ES-I3 (cell line): Measurements from ENCODE around the gene DNAH12.
"Not testable (repeated sequence)": the region's sequence is repeated elsewhere in the genome, so short reads cannot be mapped to it uniquely, and the experiment has no call there.

Experiments
- H3K36me3 ChIP-seq: 2 replicates; pipeline ENCODE4 v1.6.1; 2013; ENCODE audit warnings: mild to moderate bottlenecking, low read length, control low read depth, moderate library complexity; ENCODE audit not compliant: insufficient read depth
- H3K4me1 ChIP-seq: 2 replicates; pipeline ENCODE4 v1.6.1; 2013; ENCODE audit warnings: mild to moderate bottlenecking, control low read depth, low read length; ENCODE audit not compliant: insufficient read depth
- H3K9ac ChIP-seq: 2 replicates; pipeline ENCODE4 v1.6.1; 2013; ENCODE audit warnings: low read depth, mild to moderate bottlenecking, low read length, moderate library complexity
- H3K9me3 ChIP-seq: 2 replicates; pipeline ENCODE4 v1.6.1; 2013; ENCODE audit warnings: mild to moderate bottlenecking, low read length, moderate library complexity; ENCODE audit not compliant: control insufficient read depth, insufficient read depth

DNAH12 gene

DNA sequence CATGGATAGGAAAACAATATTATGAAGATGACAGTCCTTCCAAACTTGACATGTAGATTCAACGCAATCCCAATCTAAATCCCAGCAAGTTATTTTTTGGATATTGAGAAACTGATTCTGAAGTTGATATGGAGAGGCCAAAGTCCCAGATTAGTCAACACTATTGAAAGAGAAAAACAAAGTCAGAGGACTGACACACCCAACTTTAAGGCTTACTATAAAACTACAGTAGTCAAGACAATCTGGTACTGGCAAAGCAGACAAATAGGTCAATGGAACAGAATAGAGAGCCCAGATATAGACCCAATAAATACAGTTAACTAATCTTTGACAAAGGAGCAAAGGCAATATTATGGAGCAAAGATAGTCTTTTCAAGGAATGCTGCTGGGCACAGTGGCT lies 132.4 kb downstream of the DNAH12 start:
- Histone ChIP-seq H3K36me3 (no peaks in the 10 kb centered on the region), H3K9ac (no peak overlapping the region)

DNA sequence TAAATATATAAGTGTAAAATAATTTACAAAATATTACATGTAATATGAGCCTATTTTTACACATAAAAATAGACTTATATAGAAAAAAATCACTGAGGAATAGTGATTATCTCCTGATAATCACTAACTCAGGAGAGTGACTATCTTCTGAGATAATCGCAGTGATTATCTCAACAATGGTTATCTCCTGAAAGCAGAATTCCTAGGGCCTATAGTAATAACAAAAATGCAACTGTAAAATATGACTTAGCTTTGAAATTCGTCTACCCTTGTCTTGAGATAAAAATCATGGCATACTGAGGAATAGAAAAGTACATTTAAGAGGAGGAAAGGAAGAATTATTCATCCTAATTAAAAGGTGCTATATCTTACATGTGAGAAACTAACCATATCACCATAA lies 134.7 kb downstream of the DNAH12 start:
- Histone ChIP-seq H3K9ac (no peak overlapping the region), H3K4me1 (no peaks in the 10 kb centered on the region), H3K36me3 (no peaks in the 10 kb centered on the region), H3K9me3 (no peaks in the 10 kb centered on the region)

More for the DNA sequence above, 132.4 kb downstream of the DNAH12 start:
- no peaks in the 10 kb centered on the region for H3K4me1 ChIP-seq
- H3K9me3 ChIP-seq = no peaks in the 10 kb centered on the region

DNA sequence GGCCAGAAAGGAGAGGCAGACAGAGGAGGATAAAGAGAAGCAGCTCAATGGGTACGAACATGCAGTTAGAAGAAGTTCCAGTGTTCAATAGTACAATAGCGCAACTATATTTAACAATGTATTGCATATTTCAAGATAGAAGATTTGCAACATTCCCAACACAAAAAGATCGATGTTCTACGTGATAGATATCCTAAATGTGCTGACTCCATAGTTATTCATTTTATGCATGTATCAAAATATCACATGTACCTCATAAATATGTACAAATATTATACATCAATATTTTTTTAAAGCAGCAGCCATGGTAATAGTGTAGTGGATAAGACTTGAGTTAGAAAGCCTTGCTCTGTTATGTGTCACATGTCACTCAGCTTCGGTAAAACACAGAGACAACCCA lies 141.5 kb downstream of the DNAH12 start:
- Histone ChIP-seq H3K36me3 (no peaks in the 10 kb centered on the region), H3K9ac (no peak overlapping the region), H3K4me1 (no peaks in the 10 kb centered on the region), H3K9me3 (no peaks in the 10 kb centered on the region)

DNA sequence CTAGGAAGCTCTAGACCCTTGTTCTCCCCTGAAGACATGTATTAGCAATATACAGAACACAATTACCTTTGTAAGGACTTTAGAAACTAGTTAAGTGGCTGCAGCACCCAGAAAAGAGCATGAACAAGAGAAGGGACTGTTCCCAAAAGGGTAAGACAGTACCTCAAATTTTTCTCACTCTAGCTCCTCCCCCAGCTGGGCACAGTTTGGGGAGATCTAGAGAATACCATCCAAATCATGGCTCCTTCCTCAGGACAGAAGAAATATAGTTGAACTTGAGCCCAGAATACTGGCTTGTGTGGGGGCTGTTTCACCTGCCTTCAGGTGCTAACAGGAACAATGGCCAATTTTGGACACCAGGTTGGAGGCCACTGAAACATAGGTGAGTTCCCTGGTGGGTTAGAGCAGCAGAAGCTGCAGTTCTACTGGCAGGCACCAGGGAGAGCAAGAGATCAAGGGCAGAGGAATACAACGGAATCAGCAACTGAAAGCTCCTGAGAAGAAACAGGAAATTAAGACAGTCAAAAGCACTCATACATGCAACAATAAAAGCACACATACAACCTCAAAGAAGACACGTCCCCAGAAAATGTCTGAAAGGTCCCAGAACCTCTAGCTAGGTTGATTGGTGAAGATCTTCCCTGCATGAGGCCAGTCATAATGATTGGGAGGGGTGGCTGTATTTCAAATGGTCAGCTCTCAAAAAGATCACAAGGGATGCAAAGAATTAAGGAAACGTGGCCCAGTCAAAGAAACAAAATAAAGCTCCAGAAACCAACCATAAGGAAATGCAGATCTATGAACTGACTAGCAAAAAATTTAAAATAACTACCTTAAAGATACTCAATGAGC lies 146.7 kb downstream of the DNAH12 start:
- Histone ChIP-seq H3K4me1 (no peaks in the 10 kb centered on the region), H3K36me3 (no peaks in the 10 kb centered on the region), H3K9ac (no peak overlapping the region), H3K9me3 (no peaks in the 10 kb centered on the region)

DNA sequence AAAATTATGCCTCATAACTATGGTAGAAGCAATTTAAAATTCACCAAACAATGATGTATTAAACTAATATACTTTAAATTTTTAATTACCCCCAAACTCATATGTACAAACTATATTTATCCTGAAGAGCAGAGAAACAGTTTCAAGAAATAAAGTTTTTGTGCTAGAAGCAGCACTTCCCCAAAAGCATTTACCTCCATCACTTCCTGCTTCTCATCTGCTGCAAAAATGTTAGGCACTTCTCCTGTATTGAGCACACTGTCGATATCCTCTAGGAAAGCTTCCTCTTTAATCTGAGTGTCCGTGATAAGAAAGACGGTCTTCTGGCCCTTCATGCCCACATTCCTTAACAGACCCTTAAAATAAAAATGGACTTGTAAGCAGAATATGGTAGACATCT lies 150.2 kb downstream of the DNAH12 start:
- Histone ChIP-seq H3K36me3 (no peaks in the 10 kb centered on the region), H3K4me1 (no peaks in the 10 kb centered on the region), H3K9me3 (no peaks in the 10 kb centered on the region), H3K9ac (no peak overlapping the region)

DNA sequence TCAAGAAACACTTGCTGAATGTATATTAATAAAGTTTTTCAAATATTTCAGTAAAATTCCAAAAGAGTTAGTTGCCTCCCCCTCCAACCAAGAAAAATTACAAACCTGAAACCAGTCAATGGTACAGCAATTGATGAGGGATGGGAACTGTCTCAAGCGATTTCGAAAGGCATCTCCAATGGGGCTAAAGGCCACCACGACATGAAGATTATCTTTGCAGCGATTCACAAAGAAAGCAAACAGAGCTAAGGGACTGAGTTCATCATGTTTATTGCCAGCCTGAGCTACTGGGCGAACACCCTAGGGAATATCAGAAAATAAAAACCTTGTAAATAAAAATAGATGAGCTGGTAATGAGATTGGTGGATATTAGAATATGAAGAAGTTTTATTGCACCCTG lies 152.4 kb downstream of the DNAH12 start:
- H3K9me3 ChIP-seq = no peaks in the 10 kb centered on the region

DNA sequence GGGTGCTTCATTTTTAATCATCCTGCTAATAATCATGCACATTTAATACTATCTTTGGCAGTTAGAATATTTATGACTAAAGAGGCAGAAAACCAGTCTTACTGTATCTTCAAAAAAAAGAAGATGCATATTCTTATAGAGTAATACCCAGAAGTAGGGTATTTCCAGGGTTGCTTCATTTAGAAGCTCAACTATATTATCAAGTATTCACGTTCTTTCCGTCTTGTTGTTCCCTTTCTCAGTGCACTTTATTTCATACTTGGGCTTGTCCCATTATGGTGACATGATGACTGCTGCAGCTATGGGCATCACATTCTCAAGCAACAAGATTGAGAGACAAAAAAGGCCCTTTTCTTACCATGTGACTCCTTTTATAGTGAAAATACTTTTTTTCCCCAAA lies 154.9 kb downstream of the DNAH12 start:
- no peak overlapping the region for H3K9ac ChIP-seq
- H3K4me1 ChIP-seq = no peaks in the 10 kb centered on the region
- no peaks in the 10 kb centered on the region for H3K36me3 ChIP-seq
- H3K9me3 ChIP-seq = no peaks in the 10 kb centered on the region

More for the DNA sequence above, 152.4 kb downstream of the DNAH12 start:
- Histone ChIP-seq H3K36me3 (no peaks in the 10 kb centered on the region), H3K4me1 (no peaks in the 10 kb centered on the region), H3K9ac (no peak overlapping the region)

DNA sequence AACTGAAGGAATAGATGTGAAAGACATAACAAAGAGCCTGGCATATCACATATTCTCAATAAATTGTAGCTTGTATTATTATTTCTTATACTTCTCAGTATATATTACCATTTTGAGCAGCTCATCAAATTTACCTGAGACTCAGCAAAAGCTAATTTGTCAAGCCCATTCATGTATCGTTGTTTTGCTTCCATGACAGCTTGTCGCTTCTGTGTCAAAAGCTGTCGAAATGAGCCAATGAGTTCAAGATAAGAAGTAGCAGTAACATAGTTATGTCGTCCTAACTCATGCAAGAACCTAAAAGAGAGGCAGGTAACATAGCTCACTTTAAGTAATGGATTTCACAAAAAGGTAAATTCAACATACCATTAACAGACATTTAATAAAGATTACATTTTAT lies 157.8 kb downstream of the DNAH12 start:
- Histone ChIP-seq H3K36me3 (no peaks in the 10 kb centered on the region), H3K9me3 (no peaks in the 10 kb centered on the region), H3K9ac (no peak overlapping the region), H3K4me1 (peaks cover 7% of the 10 kb centered on the region)

DNA sequence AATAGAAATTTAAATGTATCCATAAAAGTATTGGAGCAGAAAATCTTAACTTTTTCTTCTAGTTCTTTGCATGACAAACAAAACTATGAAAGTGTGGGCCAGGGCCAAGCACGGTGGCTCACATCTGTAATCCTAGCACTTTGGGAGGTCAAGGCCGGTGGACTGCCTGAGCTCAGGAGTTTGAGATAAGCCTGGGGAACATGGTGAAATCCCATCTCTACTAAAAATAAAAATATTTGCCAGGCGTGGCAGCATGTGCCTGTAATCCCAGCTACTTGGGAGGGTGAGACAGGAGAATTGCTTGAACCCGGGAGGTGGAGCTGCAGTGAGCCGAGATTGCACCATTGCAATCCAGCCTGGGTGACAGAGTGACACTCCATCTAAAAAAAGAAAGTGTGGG lies 158.6 kb downstream of the DNAH12 start:
- Histone ChIP-seq H3K9me3 (no peaks in the 10 kb centered on the region), H3K9ac (no peak overlapping the region), H3K36me3 (no peaks in the 10 kb centered on the region), H3K4me1 (peaks cover 7% of the 10 kb centered on the region)

DNA sequence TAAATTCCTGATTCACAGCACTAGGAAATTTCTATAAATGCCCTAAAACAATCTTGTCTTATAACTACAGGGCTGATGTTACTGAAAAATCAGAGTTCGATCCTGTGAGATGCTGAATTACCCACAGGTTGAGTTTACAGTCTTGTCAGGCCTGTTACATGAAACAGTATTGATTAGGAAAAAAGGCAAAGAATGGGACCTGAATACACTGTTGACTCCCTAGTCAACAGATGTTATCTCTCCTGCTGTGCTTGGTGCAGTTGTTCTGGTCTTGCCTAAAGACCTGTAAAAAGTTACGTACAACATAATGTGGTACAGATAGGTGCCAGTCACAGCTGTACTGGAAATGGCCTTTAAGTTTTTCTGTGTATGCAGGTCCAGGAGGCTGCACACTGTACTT lies 160.3 kb downstream of the DNAH12 start:
- peaks cover 7% of the 10 kb centered on the region for H3K4me1 ChIP-seq
- H3K36me3 ChIP-seq = no peaks in the 10 kb centered on the region
- H3K9ac ChIP-seq = no peak overlapping the region
- H3K9me3 ChIP-seq = no peaks in the 10 kb centered on the region

DNA sequence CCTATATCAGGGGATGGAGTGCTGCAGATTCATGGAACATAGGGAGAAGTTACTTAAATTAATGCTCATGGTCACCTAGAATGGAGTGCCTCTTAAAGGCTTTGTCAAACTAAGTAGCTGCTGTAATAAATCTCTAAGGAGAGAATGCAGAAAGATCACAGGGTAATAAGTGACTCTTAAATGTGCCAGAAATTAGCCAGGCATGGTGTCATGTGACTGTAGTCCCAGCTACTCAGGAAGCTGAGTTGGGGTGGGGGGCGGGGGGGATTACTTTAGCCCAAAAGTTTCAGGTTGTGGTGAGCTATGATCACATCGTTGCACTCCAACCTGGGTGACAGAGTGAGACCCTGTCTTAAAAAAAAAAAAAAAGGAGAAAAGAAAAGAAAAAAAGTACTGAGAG lies 160.7 kb downstream of the DNAH12 start:
- H3K9ac ChIP-seq = no peak overlapping the region; the same call in 1 of the 2 replicates
- H3K9me3 ChIP-seq = no peaks in the 10 kb centered on the region
- H3K4me1 ChIP-seq = peaks cover 7% of the 10 kb centered on the region
- H3K36me3 ChIP-seq = no peaks in the 10 kb centered on the region

DNA sequence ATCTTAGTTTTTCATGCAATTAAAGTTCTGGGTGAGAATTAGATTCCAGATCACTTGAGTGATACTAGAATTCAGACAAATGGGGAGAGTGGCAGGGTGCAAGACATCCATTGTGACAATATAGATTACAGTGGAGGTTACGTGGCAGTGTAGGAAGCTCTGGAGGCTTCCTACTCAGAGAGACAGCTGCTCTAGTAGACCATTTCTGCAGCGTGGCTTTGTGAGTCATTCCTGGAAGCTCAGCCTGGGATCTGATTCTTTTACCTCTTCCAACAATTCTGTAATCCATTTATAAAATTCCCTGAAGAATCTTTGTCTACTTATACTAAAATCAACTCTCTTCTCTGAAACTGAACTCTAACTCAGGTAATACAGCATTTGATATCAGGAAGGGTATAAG lies 161.2 kb downstream of the DNAH12 start:
- H3K4me1 ChIP-seq = peaks cover 8% of the 10 kb centered on the region
- no peaks in the 10 kb centered on the region for H3K9me3 ChIP-seq
- H3K36me3 ChIP-seq = no peaks in the 10 kb centered on the region
- H3K9ac ChIP-seq = no peak overlapping the region

DNA sequence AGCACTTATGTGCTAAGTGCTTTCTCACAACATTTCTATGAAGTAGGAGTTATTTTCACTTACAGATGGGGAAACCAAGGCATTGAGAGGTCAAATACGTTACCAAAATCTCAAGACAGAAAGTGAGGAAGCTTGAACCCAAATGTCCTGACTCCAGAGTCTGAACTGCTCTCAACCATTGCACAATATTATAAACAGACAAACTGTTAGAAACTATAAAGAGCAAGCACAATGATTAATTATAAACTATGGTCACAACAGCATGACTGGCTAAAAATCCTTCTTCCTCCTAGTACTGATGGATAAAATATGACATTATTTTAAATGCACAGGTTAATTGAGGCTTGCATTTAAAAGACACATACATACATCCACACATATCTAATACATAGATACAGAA lies 173.8 kb downstream of the DNAH12 start:
- H3K4me1 ChIP-seq = no peaks in the 10 kb centered on the region
- no peak overlapping the region for H3K9ac ChIP-seq
- no peaks in the 10 kb centered on the region for H3K36me3 ChIP-seq
- H3K9me3 ChIP-seq = peaks cover 3% of the 10 kb centered on the region; the same call in 1 of the 2 replicates

DNA sequence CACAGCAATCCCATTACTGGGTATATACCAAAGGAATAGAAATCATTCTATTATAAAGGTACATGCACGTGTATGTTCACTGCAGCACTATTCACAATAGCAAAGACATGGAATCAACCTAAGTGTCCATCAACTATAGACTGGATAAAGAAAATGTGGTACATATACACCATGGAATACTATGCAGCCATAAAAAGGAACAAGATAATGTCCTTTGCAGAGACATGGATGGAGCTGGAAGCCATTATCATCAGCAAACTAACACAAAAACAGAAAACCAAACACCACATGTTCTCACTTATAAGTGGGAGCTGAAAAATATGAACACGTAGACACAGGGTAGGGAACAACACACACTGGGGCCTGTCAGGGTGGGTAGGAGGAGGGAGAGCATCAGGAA lies 179.1 kb downstream of the DNAH12 start:
- H3K36me3 ChIP-seq, H3K4me1 ChIP-seq, H3K9me3 ChIP-seq, H3K9ac ChIP-seq: not testable (repeated sequence)

DNA sequence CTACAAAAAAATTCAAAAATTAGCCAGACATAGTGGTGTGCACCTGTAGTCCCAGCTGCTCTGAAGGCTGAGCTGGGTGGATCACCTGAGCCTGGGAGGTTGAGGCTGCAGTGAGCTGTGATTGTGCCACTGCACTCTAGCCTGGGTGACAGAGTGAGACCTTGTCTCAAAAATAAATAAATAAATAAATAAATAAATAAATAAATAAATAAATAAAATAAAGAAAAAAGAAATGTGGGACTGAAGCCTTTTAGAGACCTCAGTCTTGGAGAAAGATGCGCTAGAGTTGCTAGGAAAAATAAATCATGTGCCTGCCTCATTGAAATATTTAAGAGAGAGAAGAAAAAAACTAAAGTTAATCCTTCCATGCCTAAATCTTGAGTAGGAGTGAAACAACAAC lies 187.9 kb downstream of the DNAH12 start:
- H3K9me3 ChIP-seq, H3K4me1 ChIP-seq, H3K9ac ChIP-seq, H3K36me3 ChIP-seq: not testable (repeated sequence)
